Neural cell (in vitro differentiated cells): ENCODE data around the gene CD8B2. TPM values are rescaled to one million over a fixed set of nuclear protein-coding genes. Genes with fewer than 3 reads are reported as not detected.

Source experiments
- H2AFZ ChIP-seq: fragments of 200-600, 300-800 bp; sonication (generic), shearing (Covaris generic); 2 replicates; pipeline ENCODE4 v1.6.0; 2014; ENCODE audit warnings: low read depth, mild to moderate bottlenecking, antibody characterized with exemption, low read length, moderate library complexity
- H3F3A ChIP-seq: fragments of 200-600 bp; shearing (Covaris generic); 2 replicates; pipeline ENCODE4 v1.6.1; 2016; ENCODE audit warnings: mild to moderate bottlenecking, moderate library complexity, mixed read lengths, antibody characterized with exemption, low read length; ENCODE audit not compliant: insufficient read depth, poor library complexity, severe bottlenecking
- H3K27ac ChIP-seq: fragments of 200-600, 300-800 bp; sonication (generic), shearing (Covaris generic); 2 replicates; pipeline ENCODE4 v1.5.1; 2014; ENCODE audit warnings: mild to moderate bottlenecking, low read length, moderate library complexity
- H3K27me3 ChIP-seq: fragments of 300-800, 200-600 bp; sonication (generic), shearing (Covaris generic); 2 replicates; pipeline ENCODE4 v1.6.0; 2014; ENCODE audit warnings: mild to moderate bottlenecking, low read depth, low read length, moderate library complexity; ENCODE audit not compliant: insufficient read depth
- H3K36me3 ChIP-seq: fragments of 300-800, 200-600 bp; sonication (generic), shearing (Covaris generic); 2 replicates; pipeline ENCODE4 v1.5.1; 2014; ENCODE audit warnings: mild to moderate bottlenecking, antibody characterized with exemption, low read length, moderate library complexity; ENCODE audit not compliant: insufficient read depth
- H3K4me2 ChIP-seq: fragments of 300-800, 200-600 bp; sonication (generic), shearing (Covaris generic); 2 replicates; pipeline ENCODE4 v1.6.0; 2014; ENCODE audit warnings: mild to moderate bottlenecking, low read length
- H3K4me3 ChIP-seq: fragments of 300-800, 200-600 bp; sonication (generic), shearing (Covaris generic); 2 replicates; pipeline ENCODE4 v1.5.1; 2014; ENCODE audit warnings: mild to moderate bottlenecking, low read length, moderate library complexity
- H3K79me2 ChIP-seq: fragments of 200-600 bp; shearing (Covaris generic); replicated peaks from 2 replicates; pipeline ENCODE4 v1.6.0; 2014; ENCODE audit warnings: mild to moderate bottlenecking, low read length, moderate library complexity; ENCODE audit not compliant: insufficient read depth
- H3K9ac ChIP-seq: fragments of 300-800, 200-600 bp; sonication (generic), shearing (Covaris generic); 2 replicates; pipeline ENCODE4 v1.6.1; 2016; ENCODE audit warnings: mild to moderate bottlenecking, low read length, mixed read lengths
- H3K9me2 ChIP-seq: fragments of 200-600 bp; shearing (Covaris generic); 2 replicates; pipeline ENCODE4 v1.6.1; 2016; ENCODE audit warnings: mild to moderate bottlenecking, low read length, mixed read lengths; ENCODE audit not compliant: insufficient read depth
- H3K9me3 ChIP-seq: fragments of 200-600, 300-800 bp; sonication (generic), shearing (Covaris generic); 2 replicates; pipeline ENCODE4 v1.6.1; 2016; ENCODE audit warnings: mild to moderate bottlenecking, mixed run types, low read length, moderate library complexity, mixed read lengths
- H4K20me1 ChIP-seq: fragments of 200-600 bp; shearing (Covaris generic); 2 replicates; pipeline ENCODE4 v1.6.1; 2016; ENCODE audit warnings: mild to moderate bottlenecking, mixed run types; ENCODE audit not compliant: insufficient read depth
- EP300 ChIP-seq: fragments of 450-650 bp; conservative IDR thresholded peaks from 2 replicates; pipeline ENCODE4 v1.6.1; 2014; ENCODE audit warnings: antibody characterized with exemption, mild to moderate bottlenecking, moderate library complexity; ENCODE audit not compliant: poor library complexity, severe bottlenecking
- EZH2 ChIP-seq: fragments of 200-600, 300-800 bp; shearing (Covaris generic), sonication (generic); IDR thresholded peaks from 2 replicates; pipeline ENCODE4 v1.6.1; 2014; ENCODE audit warnings: antibody characterized with exemption, low read length, borderline replicate concordance, mild to moderate bottlenecking; ENCODE audit not compliant: insufficient read depth, poor library complexity, severe bottlenecking
- MXI1 ChIP-seq: fragments of 450-650 bp; conservative IDR thresholded peaks from 2 replicates; pipeline ENCODE4 v1.6.1; 2014; ENCODE audit warnings: antibody characterized with exemption, mild to moderate bottlenecking; ENCODE audit not compliant: poor library complexity, severe bottlenecking
- POLR2AphosphoS5 ChIP-seq: IDR thresholded peaks from 2 replicates; pipeline ENCODE4 v1.6.1; 2012
- RAD21 ChIP-seq: fragments of 450-650 bp; conservative IDR thresholded peaks from 2 replicates; pipeline ENCODE4 v1.6.1; 2014; ENCODE audit warnings: antibody characterized with exemption, mild to moderate bottlenecking, moderate library complexity
- SMC3 ChIP-seq: fragments of 450-650 bp; conservative IDR thresholded peaks from 2 replicates; pipeline ENCODE4 v1.6.1; 2014; ENCODE audit warnings: antibody characterized with exemption, mild to moderate bottlenecking, moderate library complexity; ENCODE audit not compliant: poor library complexity
- TAF1 ChIP-seq: IDR thresholded peaks from 2 replicates; pipeline ENCODE4 v1.6.1; 2012; ENCODE audit warnings: low read depth
- polyA plus RNA-seq: library from polyadenylated mRNA; depleted of rRNA; stranded (reverse); fragments of >200 nt; gene quantifications from 2 replicates; pipeline ENCODE4 v1.2.3, GENCODE V29; 2014
- TF ChIP-seq, protein P1 (sequence below): fragments of 450-650 bp; IDR thresholded peaks from 2 replicates; pipeline ENCODE4 v1.5.1; 2014; ENCODE audit warnings: antibody characterized with exemption, mild to moderate bottlenecking, moderate library complexity; ENCODE audit not compliant: poor library complexity, severe bottlenecking
- TF ChIP-seq, protein P2 (sequence below): IDR thresholded peaks from 2 replicates; pipeline ENCODE4 v1.6.1; 2012; ENCODE audit warnings: borderline replicate concordance

The CD8B2 gene
- polyA plus RNA-seq, 1 donor from 2014 or later, result not detected

DNA sequence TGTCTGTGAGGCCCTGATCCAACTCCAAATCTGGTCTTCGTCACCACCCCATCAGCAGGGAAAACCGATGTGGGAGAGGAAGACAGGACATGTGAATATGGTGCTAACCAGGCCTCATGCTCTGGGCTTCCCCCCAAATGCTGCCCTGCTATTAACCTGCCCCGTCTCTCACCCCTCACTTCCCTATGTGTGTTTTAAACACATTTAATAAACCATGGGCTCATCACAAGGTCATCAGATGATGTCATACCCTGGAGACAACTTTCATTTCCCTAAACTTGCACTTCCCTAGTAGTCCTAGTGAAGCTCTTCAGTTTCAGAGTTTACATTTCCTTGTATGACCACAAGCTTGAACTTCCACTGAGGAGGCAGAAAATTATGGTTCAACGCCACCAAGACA, 49.9 kb downstream of the CD8B2 start:
- Histone ChIP-seq H3K79me2 (no peaks in the 10 kb centered on the region), H3K27me3 (no peaks in the 10 kb centered on the region), H3K4me2 (no peak overlapping the region), H3K9me2 (no peaks in the 10 kb centered on the region), H3K9ac (no peak overlapping the region), H3F3A (no peaks in the 10 kb centered on the region), H3K27ac (no peak overlapping the region), H2AFZ (no peak overlapping the region), H3K9me3 (no peaks in the 10 kb centered on the region), H3K36me3 (no peaks in the 10 kb centered on the region), H3K4me3 (no peak overlapping the region), H4K20me1 (no peaks in the 10 kb centered on the region)
- TF ChIP-seq POLR2AphosphoS5, result no peak
- TF ChIP-seq MXI1, result no peak
- TF ChIP-seq EZH2, result no peak
- no peak for TF ChIP-seq RAD21
- no peak for TF ChIP-seq EP300

DNA sequence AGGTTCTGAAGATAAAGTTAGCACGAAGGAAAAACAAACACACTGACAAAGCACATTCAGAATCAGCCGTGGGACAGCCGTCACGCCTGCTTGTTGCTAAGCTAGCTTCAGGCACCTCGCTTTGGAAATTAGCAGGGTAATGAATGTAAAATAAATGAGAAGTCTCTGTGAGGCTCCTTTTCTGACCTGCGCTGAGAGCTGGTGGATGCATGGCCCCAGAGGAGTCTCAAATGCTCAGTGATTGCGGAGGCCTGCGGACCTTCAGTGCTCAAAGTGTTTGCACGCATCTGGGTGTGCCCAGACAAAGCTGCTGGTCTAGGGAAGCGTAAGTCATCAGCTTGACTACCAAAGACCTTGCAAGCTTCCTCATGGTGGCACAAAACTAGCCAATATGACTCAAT, 50.6 kb downstream of the CD8B2 start:
- Histone ChIP-seq H3K27ac (no peak overlapping the region), H3K9ac (no peak overlapping the region)

More for the DNA sequence above, 50.6 kb downstream of the CD8B2 start:
- no peaks in the 10 kb centered on the region for H3K27me3 ChIP-seq
- TF ChIP-seq, protein P1, sequence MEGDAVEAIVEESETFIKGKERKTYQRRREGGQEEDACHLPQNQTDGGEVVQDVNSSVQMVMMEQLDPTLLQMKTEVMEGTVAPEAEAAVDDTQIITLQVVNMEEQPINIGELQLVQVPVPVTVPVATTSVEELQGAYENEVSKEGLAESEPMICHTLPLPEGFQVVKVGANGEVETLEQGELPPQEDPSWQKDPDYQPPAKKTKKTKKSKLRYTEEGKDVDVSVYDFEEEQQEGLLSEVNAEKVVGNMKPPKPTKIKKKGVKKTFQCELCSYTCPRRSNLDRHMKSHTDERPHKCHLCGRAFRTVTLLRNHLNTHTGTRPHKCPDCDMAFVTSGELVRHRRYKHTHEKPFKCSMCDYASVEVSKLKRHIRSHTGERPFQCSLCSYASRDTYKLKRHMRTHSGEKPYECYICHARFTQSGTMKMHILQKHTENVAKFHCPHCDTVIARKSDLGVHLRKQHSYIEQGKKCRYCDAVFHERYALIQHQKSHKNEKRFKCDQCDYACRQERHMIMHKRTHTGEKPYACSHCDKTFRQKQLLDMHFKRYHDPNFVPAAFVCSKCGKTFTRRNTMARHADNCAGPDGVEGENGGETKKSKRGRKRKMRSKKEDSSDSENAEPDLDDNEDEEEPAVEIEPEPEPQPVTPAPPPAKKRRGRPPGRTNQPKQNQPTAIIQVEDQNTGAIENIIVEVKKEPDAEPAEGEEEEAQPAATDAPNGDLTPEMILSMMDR, result no peak
- TF ChIP-seq POLR2AphosphoS5, result no peak
- no peak for TF ChIP-seq EP300
- TF ChIP-seq EZH2, result no peak
- TF ChIP-seq, protein P2, sequence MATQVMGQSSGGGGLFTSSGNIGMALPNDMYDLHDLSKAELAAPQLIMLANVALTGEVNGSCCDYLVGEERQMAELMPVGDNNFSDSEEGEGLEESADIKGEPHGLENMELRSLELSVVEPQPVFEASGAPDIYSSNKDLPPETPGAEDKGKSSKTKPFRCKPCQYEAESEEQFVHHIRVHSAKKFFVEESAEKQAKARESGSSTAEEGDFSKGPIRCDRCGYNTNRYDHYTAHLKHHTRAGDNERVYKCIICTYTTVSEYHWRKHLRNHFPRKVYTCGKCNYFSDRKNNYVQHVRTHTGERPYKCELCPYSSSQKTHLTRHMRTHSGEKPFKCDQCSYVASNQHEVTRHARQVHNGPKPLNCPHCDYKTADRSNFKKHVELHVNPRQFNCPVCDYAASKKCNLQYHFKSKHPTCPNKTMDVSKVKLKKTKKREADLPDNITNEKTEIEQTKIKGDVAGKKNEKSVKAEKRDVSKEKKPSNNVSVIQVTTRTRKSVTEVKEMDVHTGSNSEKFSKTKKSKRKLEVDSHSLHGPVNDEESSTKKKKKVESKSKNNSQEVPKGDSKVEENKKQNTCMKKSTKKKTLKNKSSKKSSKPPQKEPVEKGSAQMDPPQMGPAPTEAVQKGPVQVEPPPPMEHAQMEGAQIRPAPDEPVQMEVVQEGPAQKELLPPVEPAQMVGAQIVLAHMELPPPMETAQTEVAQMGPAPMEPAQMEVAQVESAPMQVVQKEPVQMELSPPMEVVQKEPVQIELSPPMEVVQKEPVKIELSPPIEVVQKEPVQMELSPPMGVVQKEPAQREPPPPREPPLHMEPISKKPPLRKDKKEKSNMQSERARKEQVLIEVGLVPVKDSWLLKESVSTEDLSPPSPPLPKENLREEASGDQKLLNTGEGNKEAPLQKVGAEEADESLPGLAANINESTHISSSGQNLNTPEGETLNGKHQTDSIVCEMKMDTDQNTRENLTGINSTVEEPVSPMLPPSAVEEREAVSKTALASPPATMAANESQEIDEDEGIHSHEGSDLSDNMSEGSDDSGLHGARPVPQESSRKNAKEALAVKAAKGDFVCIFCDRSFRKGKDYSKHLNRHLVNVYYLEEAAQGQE, result no peak
- TF ChIP-seq RAD21, result no peak
- no peak for TF ChIP-seq SMC3
- no peak for TF ChIP-seq MXI1
- TF ChIP-seq TAF1, result no peak
- H3F3A ChIP-seq, result no peaks in the 10 kb centered on the region
- no peak overlapping the region for H3K4me3 ChIP-seq
- H3K9me3 ChIP-seq, result no peaks in the 10 kb centered on the region
- no peaks in the 10 kb centered on the region for H3K9me2 ChIP-seq
- H3K4me2 ChIP-seq, result no peak overlapping the region
- no peak overlapping the region for H2AFZ ChIP-seq
- no peaks in the 10 kb centered on the region for H3K79me2 ChIP-seq
- no peaks in the 10 kb centered on the region for H4K20me1 ChIP-seq
- H3K36me3 ChIP-seq, result no peaks in the 10 kb centered on the region
